ENCODE results near the gene SLC41A3.

DNA sequence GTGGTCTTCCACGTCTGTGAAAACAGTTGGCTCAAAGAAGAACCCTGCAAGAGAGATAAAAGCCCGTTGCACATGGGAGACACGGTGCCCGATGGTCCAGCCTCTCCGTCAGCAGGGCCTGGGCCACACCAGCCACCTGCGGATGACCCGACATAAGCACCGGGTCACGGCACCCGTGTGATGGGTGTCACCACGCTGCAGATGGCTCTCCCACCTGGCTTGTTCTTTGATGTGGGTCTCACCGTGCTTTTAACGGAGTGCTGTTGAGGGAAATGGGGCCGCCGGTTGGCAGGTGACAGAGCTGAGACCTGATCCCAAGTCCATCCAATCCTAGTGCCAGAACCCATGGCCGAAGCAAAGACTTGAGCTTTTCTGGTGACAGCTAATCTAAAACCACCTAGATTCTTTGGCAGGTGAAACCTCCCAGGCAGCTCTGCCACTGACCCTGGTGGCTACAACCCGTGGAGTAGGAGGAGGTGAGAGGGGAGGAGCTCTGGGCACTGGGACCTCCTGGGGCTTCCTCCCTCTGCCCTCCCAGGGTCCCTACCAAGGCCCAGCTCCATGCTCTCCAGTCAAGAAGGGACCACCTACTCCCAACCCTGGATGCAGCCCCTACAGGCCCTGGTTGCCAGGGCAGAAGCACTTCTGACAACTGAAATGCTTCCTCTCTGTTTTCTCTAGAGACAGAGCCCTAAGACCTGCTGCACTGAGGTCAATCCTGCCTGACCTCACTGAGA, 23.4 kb upstream of the SLC41A3 start:
- TF ChIP-seq POLR2A (IDR thresholded peaks at IDR 0.05) (no peak), POLR2AphosphoS5 (IDR thresholded peaks at IDR 0.05) (no peak)
- TF ChIP-seq, protein P1, sequence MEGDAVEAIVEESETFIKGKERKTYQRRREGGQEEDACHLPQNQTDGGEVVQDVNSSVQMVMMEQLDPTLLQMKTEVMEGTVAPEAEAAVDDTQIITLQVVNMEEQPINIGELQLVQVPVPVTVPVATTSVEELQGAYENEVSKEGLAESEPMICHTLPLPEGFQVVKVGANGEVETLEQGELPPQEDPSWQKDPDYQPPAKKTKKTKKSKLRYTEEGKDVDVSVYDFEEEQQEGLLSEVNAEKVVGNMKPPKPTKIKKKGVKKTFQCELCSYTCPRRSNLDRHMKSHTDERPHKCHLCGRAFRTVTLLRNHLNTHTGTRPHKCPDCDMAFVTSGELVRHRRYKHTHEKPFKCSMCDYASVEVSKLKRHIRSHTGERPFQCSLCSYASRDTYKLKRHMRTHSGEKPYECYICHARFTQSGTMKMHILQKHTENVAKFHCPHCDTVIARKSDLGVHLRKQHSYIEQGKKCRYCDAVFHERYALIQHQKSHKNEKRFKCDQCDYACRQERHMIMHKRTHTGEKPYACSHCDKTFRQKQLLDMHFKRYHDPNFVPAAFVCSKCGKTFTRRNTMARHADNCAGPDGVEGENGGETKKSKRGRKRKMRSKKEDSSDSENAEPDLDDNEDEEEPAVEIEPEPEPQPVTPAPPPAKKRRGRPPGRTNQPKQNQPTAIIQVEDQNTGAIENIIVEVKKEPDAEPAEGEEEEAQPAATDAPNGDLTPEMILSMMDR (IDR thresholded peaks at IDR 0.05), result no peak

Data from suprapubic skin (tissue), 4 donors.